Activated CD4-positive, alpha-beta T cell treated with anti-CD3 and anti-CD28 coated beads, Interleukin-2, amount 50 U/mL, for 48 hours (primary cell): Measurements from ENCODE around the gene PPP1R15B.
A peak's percentile ranks its signal among the peaks of the same experiment; 100 is the strongest.

Source experiments
- DNase-seq, 2 experiments: peaks; one replicate each; pipeline ENCODE4 v3.0.0-alpha.2; 2020

The PPP1R15B gene

GRCh38 chr1:204398197-204399125, 13.2 kb downstream of the PPP1R15B start:
- peak; percentile 37 to 56 for DNase-seq

GRCh38 chr1:204396015-204396583, 15.5 kb downstream of the PPP1R15B start:
- no peak for DNase-seq

GRCh38 chr1:204391629-204392028, 20.0 kb downstream of the PPP1R15B start:
- no peak for DNase-seq

GRCh38 chr1:204390751-204391466, 20.7 kb downstream of the PPP1R15B start:
- DNase-seq, result no peak

GRCh38 chr1:204385727-204386126, 25.9 kb downstream of the PPP1R15B start:
- DNase-seq, result no peak

DNA sequence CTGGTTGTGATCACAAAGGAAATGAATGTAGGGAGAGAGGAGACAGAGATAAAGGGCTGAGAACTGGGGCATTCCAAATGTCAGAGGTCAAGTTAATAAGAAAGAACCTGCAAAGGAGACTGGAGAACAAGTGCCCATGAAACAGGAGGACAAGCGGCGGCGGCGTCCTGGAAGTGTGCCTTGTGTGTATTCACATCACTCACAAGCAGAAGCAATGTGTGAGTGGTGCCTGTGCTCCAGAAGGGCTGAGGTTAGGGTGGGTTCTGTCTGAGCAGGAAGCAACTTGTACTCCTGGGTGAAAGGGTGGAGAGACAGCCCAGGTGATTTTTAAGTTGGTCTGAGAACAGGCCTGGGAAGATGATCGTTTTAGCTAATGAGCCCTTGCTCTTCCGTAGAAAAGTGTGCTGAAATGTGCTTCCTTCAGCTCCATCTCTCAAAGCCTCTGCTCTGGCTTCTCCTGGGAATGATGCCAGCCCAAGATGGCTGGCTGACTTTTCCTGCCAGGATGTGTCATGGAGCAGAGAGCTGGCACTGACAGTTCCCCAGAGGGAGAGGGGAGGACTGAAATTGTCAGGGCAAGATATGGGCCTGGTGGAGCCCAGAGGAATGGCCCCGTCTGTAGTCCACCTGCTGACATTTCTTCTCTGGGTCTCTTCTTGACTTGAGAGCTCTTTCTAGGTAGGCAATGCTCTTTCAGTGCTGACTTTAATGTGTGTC, 26.8 kb downstream of the PPP1R15B start:
- DNase-seq, result no peak

- no peak for DNase-seq
Observed at GRCh38 chr1:204383163-204383904, 28.3 kb downstream of the PPP1R15B start.

DNA sequence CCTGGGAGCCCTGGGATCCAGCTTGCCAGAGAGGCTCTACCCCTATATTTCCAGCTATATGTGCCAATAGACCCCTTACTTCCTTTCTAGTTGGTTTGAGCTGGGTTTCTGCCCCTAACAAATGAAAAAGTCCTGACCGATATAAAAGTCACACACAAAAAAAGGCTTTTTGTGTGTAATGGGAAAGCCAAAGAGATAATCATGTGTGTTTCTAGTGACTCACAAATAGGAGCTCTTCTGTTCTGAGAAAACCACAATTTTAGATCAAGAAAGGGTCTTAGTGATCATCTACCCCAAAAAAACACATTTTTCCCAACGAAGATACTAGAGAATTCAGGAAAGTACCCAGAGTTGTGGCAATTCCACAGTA, 28.9 kb downstream of the PPP1R15B start:
- DNase-seq, result no peak

DNA sequence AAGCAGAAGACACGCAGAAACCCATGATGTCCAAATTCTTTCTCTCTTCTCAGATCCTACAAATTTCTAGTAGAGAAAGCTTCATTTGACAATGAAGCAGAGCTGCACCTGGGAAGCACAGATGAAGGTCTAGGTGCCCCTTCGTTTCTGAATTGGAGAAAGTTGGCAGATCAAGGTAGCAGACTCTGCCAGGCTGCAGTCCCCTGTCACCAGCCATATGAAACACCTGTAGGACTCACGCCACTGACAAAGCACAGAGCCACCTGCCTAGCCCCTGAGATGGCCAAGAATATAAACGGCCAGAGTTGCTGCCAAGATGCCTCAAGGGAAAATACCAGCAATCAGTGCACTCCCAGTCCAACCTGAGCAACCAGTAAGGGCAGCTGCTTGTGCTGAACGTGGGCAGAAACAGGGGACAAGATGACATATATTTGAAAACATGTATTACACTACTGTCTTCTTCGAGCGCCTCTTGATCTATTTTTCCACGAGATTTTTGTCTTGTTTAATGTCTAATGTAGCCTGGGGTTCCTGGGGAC, 31.3 kb downstream of the PPP1R15B start:
- no peak for DNase-seq

DNA sequence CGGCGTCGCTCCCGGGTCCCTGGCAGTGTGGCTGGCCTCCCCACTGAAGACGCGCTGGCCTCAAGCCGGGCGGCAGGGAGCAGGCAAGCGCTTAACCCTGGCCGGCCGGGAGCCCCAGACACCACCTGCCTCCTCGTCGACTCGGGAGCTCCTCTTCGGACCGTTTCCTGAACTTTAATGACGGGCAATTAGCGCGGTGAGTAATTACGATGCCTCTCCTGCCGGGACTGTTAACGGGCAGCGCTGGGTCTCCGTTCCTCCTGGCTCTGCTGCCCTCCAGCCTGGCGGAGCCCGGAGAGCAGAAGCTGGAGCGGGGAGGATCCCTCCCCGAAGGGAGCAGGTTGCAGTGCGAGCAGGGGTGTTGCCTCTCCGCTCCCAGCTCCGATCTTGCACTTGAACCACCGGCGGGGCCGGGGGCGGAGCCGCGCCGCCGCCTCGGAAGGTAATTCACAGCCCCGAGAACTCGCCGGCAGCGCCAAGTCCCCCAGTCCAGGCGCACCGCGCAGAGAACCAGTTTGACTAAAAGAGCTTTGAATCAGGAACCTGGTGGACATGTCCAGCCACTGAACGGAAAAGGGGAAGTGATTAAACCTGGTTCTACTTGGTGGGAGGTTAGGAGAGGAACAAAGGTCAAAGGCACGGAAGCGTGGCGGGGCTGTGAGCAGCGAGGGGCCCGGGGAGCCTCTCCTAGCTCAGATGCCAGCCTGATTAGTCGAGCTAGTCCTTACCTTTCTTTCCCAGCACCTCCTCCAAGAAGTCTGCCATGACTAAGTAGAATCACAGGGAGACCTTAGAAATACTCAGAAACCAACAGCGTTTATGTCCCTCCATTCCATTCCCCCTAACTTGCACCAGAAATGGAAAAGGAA, 33.6 kb downstream of the PPP1R15B start:
- DNase-seq, result peak; percentile 42 to 57

GRCh38 chr1:204376919-204377799, 34.5 kb downstream of the PPP1R15B start:
- no peak for DNase-seq

GRCh38 chr1:204376465-204376864, 35.2 kb downstream of the PPP1R15B start:
- DNase-seq, result no peak

GRCh38 chr1:204373911-204374310, 37.7 kb downstream of the PPP1R15B start:
- DNase-seq, result no peak

DNA sequence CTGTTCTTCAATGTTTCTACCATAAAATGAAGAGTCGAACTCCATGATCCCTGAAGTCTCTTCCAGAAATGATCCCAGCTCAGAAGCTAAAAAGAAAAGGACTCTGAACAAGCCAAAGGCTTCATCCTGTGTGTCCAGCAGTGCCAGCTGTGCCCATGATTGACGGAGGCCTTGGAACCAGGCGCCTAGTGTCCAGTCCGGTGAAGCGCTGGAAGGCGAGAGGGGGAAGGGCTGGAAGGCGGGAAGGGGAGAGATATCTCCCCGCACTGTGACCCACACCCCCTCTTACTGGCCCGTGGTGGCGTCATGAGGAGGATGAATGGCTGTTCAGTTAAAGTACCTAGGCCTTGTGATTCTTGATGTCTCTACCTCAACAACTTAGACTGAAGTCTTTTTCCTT, 41.4 kb downstream of the PPP1R15B start:
- DNase-seq, result no peak

GRCh38 chr1:204368996-204369726, 42.5 kb downstream of the PPP1R15B start:
- no peak for DNase-seq

DNA sequence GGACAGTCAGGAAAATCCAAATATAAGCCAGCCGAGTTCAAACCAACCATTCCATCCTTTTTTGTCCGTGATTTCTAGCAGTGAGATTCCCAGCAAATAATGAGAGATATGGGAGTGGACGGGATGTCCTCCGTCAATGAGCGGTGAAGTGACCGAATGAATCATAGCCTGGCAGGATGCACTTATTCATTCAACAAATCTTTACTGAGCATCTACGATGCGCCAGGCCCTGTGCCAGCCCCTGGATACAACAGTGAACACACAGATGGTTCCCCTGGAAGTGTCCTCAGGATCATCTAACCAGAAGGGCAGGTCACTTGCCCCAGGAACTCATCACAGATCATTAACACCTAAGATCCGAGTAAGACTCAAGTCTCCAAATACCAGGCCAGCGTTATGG, 43.7 kb downstream of the PPP1R15B start:
- DNase-seq, result no peak

DNA sequence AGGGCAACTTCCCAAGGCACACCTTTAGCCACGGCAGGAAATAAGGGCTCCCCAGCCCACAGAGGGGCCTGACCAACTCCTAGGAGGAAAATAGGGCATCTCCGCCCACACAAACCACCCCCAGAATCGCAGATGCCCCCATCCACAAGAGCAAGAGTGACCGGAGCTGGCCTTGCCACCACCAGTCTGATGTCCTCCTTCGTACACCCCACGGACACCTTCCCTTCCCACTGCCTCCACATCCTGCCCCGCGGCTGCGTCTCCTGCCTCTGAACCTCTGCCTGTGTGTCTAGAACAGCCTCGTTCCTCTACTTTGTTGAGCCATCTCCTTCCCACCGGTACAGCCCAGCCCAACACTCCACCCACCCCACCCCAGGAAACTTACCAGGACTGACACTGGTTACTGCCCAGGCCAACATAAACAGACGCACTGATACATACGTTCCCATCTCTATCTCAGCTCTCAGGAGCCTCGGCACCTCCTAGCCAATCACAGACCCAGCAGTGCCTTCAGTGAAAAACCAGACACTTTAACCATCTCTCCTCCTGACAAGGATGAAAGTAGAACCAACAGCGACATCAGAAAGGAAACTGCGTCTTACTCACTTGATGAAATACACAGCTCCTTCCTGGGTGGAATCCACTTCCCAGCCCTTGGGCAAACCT, 44.3 kb downstream of the PPP1R15B start:
- no peak for DNase-seq

DNA sequence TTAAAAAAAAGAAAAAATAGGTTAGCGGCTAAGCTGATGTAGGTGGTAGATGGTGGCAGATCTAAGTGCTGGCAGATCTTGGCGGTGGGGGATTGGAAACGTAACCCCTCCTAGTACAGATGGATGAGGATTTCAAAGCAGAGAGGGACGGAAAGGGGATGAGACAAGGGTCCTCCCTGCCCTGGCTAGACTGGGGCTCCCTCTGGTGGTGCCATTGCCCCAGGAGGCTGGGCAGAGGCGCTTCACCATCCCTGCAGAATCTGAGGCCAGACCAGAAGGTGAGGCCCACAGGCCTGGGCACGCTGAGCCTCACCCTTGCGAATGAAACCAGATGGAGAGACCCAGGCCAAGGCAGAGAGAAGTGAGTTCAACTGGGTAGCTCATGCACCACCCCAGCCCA, 44.9 kb downstream of the PPP1R15B start:
- DNase-seq, result peak; percentile 36 to 37
